Left renal pelvis (tissue), 4 donors: ENCODE data around the gene IZUMO1R. TPM values are rescaled to one million over a fixed set of nuclear protein-coding genes. Genes with fewer than 3 reads are reported as not detected.
"Not testable (repeated sequence)": the region's sequence is repeated elsewhere in the genome, so short reads cannot be mapped to it uniquely, and the experiment has no call there.

Experiments
- DNase-seq, 4 donors: peaks; one replicate each; pipeline ENCODE4 v3.0.0-alpha.2; 2013; ENCODE audit warnings: low read depth in 4 of 4, low spot score in 3 of 4
- polyA plus RNA-seq, 4 donors: library from polyadenylated mRNA; unstranded; fragments of 120-200 nt; gene quantifications; one replicate each; pipeline ENCODE4 v1.2.1, GENCODE V29; 2013; ENCODE audit not compliant: insufficient read length in 4 of 4

IZUMO1R gene
- polyA plus RNA-seq, 4 donors: not detected

DNA sequence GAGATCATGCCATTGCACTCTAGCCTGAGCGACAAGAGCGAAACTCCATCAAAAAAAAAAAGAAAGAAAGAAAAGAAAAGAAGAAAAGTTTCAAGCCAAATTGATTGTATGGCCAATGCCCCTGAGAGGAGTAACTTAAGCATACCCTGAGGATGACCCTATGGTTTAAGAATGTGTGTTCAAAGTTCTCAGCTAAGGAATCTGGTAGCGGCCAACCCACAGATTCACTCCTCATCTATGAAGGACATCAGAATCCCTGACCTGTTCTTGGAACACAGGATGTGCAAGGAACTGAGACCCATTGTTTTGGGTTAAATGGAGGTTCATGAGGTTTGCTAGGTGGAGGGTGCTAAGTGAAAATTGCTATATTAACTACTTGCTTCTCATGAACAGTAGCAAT, 18.1 kb downstream of the IZUMO1R start:
- DNase-seq: no peak

DNA sequence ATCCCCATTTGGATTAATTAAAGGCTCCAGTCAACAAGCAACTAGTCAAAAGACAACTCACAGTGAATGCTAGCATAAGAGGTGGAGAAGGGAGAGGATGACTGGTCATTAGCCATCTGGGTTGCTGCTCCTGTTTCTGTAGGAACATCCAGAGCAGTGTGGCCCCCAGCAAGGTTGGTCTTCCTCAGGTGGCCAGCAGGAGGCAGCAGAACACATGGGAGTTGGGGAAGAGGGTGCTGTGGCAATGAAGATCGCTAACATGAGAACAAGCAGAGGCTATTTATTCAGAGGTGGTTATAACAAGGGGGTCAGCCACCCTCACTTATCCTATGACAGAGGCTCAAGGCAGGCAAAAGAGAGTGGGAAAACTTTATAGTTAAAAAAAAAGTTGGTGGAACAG, 21.3 kb downstream of the IZUMO1R start:
- DNase-seq: no peak

DNA sequence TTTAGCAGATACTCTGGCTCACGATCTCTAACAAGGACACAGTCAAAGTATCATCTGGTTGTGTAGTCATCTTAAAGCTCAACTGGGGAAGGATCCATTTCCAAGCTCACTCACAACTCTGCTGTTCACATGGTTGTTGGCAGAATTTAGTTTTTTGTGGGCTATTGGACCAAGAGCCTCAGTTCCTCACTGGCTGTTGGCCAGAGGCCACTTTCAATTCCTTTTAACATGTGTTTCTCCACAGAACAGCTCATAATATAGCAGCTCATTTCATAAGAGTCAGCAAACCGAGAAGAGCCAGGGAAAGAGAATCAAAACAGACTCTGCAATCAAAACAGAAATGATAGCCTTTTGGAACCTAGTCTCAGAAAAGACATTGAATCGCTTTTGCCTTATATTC, 22.6 kb downstream of the IZUMO1R start:
- no peak for DNase-seq

DNA sequence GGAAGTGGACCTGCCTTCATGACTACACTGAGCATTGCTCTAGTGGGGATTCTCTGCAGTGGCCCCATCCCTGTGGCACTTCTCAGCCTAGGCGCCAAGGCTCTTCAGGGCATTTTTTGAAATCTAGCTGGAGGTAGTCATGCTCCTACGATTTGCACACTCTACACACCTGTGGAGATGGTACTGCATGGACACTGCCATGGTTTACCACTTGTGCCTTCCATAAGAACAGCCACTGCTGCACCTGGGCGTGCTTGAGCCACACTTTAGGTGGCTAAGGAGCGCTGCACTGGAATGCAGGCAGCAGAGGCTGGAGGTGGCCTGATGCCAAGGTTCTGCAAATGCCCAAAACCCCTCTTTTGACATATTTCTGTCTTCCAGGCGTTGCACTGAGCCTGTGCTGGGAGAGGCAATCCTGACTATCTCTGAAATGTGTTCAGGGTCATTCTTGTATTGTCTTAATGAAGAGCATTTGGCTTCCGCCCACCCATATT, 24.3 kb downstream of the IZUMO1R start:
- DNase-seq: no peak

DNA sequence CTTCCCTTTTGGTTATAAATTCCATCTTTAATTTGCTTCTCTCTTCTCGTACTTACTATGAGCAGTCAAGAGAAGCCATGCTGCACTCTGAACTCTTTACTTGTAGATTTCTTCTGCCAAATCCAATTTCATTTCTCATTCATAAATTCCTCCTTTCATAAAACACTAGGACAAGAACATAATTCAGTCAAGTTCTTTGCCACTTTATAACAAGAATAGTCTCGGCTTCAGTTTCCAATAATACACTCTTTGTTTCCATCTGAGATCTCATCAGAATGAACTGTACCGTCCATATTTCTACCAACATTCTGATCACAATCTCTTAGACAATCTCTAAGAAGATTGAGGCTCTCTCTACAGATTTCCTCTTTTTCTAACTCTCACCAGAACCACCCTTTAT, 25.1 kb downstream of the IZUMO1R start:
- DNase-seq: no peak

DNA sequence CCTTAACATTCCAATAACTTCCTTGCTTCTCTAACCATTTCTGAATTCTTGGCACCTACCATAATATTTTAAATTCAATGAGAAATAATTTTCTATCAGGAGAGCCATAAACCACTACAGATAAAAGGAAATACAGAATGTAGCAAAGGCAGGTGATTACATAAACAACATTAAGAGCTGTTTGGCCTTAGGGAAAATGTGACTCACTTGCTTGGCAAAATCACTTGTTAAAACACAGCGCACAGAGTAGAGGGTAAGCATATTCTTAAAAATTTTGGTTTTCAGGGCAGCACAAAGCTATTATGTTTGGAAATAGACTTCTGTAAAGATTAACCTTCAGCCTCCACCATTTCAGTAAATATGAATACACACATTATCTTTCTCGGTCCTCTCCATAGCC, 26.4 kb downstream of the IZUMO1R start:
- DNase-seq: no peak

DNA sequence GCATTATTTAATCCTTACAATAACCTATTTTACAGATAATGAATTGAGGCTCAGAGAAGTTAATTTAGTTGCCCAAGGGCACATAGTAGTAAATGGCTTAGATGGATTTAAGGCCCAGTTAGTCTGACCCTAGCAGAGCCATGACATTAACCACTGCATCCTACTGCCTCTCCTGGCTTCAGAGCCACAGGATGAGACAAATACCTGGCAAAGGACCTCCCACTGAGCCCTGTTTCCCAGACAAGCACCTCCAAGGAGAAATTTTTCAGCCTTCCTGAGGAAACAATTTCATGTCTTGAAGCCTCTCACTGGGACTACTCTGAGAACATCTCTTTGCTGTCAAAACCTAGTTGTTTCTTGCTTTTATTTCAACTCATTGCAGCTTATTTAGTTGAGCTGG, 28.4 kb downstream of the IZUMO1R start:
- DNase-seq: no peak

DNA sequence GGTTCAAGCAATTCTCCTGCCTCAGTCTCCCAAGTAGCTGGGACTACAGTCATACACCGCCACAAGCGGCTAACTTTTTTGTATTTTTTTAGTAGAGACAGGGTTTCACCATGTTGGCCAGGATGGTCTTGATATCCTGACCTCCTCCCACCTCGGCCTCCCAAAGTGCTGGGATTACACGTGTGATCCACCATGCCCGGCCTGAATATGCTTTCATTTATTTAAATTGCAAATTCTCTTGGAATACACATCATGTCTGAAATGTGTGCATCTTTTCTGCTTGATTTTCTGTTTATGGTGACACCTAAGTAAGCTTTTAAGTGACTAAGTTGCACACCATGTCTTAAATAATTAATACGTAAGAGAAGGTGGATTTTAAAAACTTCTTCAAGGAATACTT, 31.7 kb downstream of the IZUMO1R start:
- DNase-seq: no peak

DNA sequence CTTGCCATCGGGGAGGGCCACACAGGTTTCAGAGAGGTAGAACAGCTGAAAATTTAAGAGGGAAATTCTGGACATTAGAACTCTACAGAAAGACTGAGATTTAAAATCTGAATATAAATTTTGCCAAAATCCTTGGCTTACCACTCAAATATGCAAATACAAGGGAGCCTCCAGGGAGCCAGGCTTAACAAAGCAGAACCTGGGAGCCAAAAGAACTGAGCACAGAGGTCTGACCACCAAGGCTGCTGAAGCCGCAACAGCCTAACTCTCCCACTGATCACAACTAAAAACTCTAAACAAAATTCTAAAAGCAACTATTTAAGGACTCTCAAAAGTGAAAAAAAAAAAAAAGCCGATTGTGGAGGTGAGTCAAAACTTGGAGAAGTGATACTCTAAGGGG, 34.3 kb downstream of the IZUMO1R start:
- no peak for DNase-seq

DNA sequence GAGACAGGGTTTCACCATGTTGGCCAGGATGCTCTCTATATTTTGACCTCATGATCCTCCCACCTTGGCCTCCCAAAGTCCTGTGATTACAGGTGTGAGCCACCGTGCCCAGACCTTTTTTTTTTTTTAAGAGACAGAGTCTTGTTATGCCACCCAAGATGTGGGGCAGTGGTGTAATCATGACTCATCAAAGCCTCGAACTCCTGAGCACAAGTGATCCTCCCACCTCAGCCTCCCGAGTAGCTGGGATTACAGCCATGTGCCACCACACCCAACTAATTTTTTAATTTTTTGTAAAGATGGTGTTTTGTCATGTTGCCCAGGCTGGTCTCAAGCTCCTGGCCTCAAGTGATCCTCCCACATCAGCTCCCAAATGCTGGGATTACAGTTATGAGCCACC, 37.9 kb downstream of the IZUMO1R start:
- DNase-seq: no peak

DNA sequence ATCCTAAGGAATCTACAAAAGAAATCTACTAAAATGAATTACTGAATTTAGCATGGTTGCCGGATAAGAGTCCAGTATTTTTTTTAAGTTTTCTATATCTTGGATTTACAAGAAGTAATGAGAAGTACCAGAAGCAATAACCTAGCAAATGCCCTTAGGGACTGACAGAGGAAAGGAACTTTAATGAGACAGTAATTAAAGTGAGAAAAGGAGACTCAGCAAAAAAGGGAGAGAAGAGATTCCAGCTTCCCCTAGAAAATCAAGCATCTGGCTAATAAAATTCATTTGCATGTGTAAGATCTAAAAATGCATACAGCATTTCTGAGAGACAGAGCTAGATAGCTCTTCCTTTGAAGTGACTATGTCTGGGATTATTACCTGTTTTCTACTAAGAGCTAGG, 39.1 kb downstream of the IZUMO1R start:
- DNase-seq: no peak

DNA sequence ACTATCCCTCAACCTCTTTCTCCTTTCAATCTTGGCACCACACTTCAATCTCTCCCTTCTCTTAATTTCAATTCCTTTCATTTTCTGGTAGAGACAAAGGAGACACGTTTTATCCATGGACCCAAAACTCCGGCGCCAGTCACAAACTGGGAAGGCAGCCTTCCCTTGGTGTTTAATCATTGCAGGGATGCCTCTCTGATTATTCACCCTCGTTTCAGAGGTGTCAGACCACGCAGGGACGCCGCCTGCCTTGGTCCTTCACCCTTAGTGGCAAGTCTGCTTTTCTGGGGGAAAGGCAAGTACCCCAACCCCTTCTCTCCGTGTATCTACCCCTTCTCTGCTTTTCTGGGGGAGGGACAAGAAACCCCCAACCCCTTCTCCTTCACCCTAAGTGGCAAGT, 41.9 kb downstream of the IZUMO1R start:
- DNase-seq: not testable (repeated sequence)

DNA sequence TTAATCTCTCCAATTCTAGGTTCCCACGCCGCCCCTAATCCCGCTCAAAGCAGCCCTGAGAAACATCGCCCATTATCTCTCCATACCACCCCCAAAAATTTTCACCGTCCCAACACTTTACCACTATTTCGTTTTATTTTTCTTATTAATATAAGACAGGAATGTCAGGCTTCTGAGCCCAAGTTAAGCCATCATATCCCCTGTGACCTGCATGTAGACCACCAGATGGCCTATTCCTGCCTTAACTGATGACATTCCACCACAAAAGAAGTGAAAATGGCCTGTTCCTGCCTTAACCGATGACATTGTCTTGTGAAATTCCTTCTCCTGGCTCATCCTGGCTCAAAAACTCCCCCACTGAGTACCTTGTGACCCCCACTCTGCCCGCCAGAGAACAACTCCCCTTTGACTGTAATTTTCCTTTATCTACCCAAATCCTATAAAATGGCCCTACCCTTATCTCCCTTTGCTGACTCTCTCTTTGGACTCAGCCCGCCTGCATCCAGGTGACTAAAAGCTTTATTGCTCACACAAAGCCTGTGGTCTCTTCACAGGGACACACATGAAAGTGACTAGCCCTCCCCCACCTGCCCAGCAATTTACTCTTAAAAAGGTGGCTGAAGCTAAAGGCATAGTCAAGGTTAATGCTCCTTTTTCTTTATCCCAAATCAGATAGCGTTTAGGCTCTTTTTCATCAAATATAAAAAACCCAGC, 46.6 kb downstream of the IZUMO1R start:
- DNase-seq: not testable (repeated sequence)

Other genes starting within 250 kb of the IZUMO1R start
- 10 to 100 TPM; 23.4 to 28.2 (median 25.1) TPM for gene PANX1, start 175.7 kb upstream of the IZUMO1R start, polyA plus RNA-seq
- under 1 TPM; 0.65 to 0.93 (median 0.70) TPM for gene GPR83, start 96.8 kb downstream of the IZUMO1R start, polyA plus RNA-seq
- gene MRE11, start 189.3 kb downstream of the IZUMO1R start, polyA plus RNA-seq: 10 to 100 TPM; 20.4 to 29.3 (median 28.5) TPM
- gene ANKRD49, start 189.4 kb downstream of the IZUMO1R start, polyA plus RNA-seq: 10 to 100 TPM; 16.2 to 33.7 (median 24.9) TPM
- not detected for gene C11orf97, start 207.9 kb downstream of the IZUMO1R start, polyA plus RNA-seq
- 1 to 10 TPM; 5.2 to 7.1 (median 5.6) TPM for gene FUT4, start 239.3 kb downstream of the IZUMO1R start, polyA plus RNA-seq